Upper lobe of left lung (tissue), 4 donors: Measurements from ENCODE around the gene EFNB2.

Source experiments
- CTCF ChIP-seq, 6 experiments: fragments of 450-650 bp in 4 of 6; fragments of 200-600 bp in 2 of 6; sonication (generic) in 2 of 6; IDR thresholded peaks; one replicate each; pipeline ENCODE4 v1.5.1; 2016 to 2019; ENCODE audit warnings: antibody characterized with exemption in 6 of 6
- POLR2A ChIP-seq, 4 donors: fragments of 450-650 bp; IDR thresholded peaks; one replicate each; pipeline ENCODE4 v1.5.1; 2016 to 2017; ENCODE audit warnings: antibody characterized with exemption in 4 of 4, mild to moderate bottlenecking in 2 of 4
- POLR2AphosphoS5 ChIP-seq, 2 donors: sonication (generic); formaldehyde crosslinking; IDR thresholded peaks; one replicate each; pipeline ENCODE4 v1.5.1; 2017; ENCODE audit warnings: antibody characterized with exemption in 2 of 2

- no peak for TF ChIP-seq CTCF (IDR thresholded peaks at IDR 0.05)
- TF ChIP-seq POLR2A (IDR thresholded peaks at IDR 0.05) = no peak
- TF ChIP-seq POLR2AphosphoS5 (IDR thresholded peaks at IDR 0.05) = no peak
Measured at GRCh38 chr13:106537521-106537920, 2.1 kb upstream of the EFNB2 start.
